Loucy (cell line): ENCODE measurements around the gene CHN2.
A peak's percentile ranks its signal among the peaks of the same experiment; 100 is the strongest.

Source experiments
- H2AFZ ChIP-seq: fragments of 200-600 bp; sonication (generic); 2 replicates; pipeline ENCODE4 v1.6.0; 2016; ENCODE audit warnings: antibody characterized with exemption, mild to moderate bottlenecking, low read length, moderate library complexity
- H3F3A ChIP-seq: fragments of 200-600 bp; 2 replicates; pipeline ENCODE4 v1.6.0; 2016; ENCODE audit warnings: antibody characterized with exemption, low read depth, mild to moderate bottlenecking
- H3K27me3 ChIP-seq: fragments of 200-600 bp; sonication (generic); 2 replicates; pipeline ENCODE4 v1.6.1; 2014; ENCODE audit warnings: low read length, mild to moderate bottlenecking; ENCODE audit not compliant: insufficient read depth, poor library complexity, severe bottlenecking
- H3K36me3 ChIP-seq: fragments of 200-600 bp; sonication (generic); 2 replicates; pipeline ENCODE4 v1.6.1; 2016; ENCODE audit warnings: low read length; ENCODE audit not compliant: insufficient read depth
- H3K4me1 ChIP-seq: fragments of 200-600 bp; sonication (generic); 2 replicates; pipeline ENCODE4 v1.5.1; 2014; ENCODE audit warnings: low read length, mild to moderate bottlenecking; ENCODE audit not compliant: insufficient read depth, poor library complexity, severe bottlenecking
- H3K4me2 ChIP-seq: fragments of 200-600 bp; sonication (generic); 2 replicates; pipeline ENCODE4 v1.6.0; 2014; ENCODE audit warnings: antibody characterized with exemption, low read length, low read depth, mild to moderate bottlenecking; ENCODE audit not compliant: poor library complexity, severe bottlenecking
- H3K4me3 ChIP-seq: fragments of 200-600 bp; sonication (generic); 2 replicates; pipeline ENCODE4 v1.5.1; 2014; ENCODE audit warnings: low read length, mild to moderate bottlenecking, mixed read lengths; ENCODE audit not compliant: poor library complexity, severe bottlenecking
- H3K79me2 ChIP-seq: fragments of 200-600 bp; sonication (generic); 2 replicates; pipeline ENCODE4 v1.6.1; 2014; ENCODE audit warnings: low read length; ENCODE audit not compliant: insufficient read depth
- H3K9ac ChIP-seq: fragments of 200-600 bp; sonication (generic); 2 replicates; pipeline ENCODE4 v1.6.0; 2014; ENCODE audit warnings: mild to moderate bottlenecking, low read depth, low read length, moderate library complexity; ENCODE audit not compliant: poor library complexity, severe bottlenecking
- H3K9me2 ChIP-seq: fragments of 200-600 bp; sonication (generic); replicated peaks from 2 replicates; pipeline ENCODE4 v1.6.1; 2016; ENCODE audit warnings: low read depth, low read length, mixed read lengths
- H3K9me3 ChIP-seq: fragments of 200-600 bp; sonication (generic); 2 replicates; pipeline ENCODE4 v1.6.1; 2014; ENCODE audit warnings: mild to moderate bottlenecking, antibody characterized with exemption, low read length, low read depth; ENCODE audit not compliant: insufficient read depth
- H4K20me1 ChIP-seq: fragments of 200-600 bp; sonication (generic); 2 replicates; pipeline ENCODE4 v1.6.0; 2014; ENCODE audit warnings: antibody characterized with exemption, low read length, mild to moderate bottlenecking; ENCODE audit not compliant: insufficient read depth, poor library complexity, severe bottlenecking
- CTCF ChIP-seq: fragments of 200-600 bp; sonication (generic); conservative IDR thresholded peaks from 2 replicates; pipeline ENCODE4 v1.5.1; 2014; ENCODE audit warnings: mild to moderate bottlenecking, antibody characterized with exemption, low read length
- EZH2phosphoT487 ChIP-seq: fragments of 200-600 bp; IDR thresholded peaks from 2 replicates; pipeline ENCODE4 v1.6.1; 2018; ENCODE audit warnings: antibody characterized with exemption, mild to moderate bottlenecking, moderate library complexity, borderline replicate concordance

Gene CHN2

GRCh38 chr7:29179115-29179514 lies 15.5 kb upstream of the CHN2 start:
- H3K9me2 ChIP-seq, result no peaks in the 10 kb centered on the region
- no peak overlapping the region for H3K4me3 ChIP-seq
- H3K9ac ChIP-seq, result no peak overlapping the region
- no peaks in the 10 kb centered on the region for H4K20me1 ChIP-seq
- no peak overlapping the region for H3K4me2 ChIP-seq
- H3K79me2 ChIP-seq, result no peaks in the 10 kb centered on the region
- H2AFZ ChIP-seq, result no peak overlapping the region
- no peak for TF ChIP-seq EZH2phosphoT487
- no peak for TF ChIP-seq CTCF
- H3K4me1 ChIP-seq, result peaks cover 12% of the 10 kb centered on the region
- no peaks in the 10 kb centered on the region for H3K36me3 ChIP-seq
- no peaks in the 10 kb centered on the region for H3F3A ChIP-seq
- H3K9me3 ChIP-seq, result no peaks in the 10 kb centered on the region
- no peaks in the 10 kb centered on the region for H3K27me3 ChIP-seq

GRCh38 chr7:29184599-29184998 lies 10.0 kb upstream of the CHN2 start:
- Histone ChIP-seq H3K4me3 (no peak overlapping the region), H3K27me3 (no peaks in the 10 kb centered on the region), H3K36me3 (no peaks in the 10 kb centered on the region), H4K20me1 (no peaks in the 10 kb centered on the region), H3K4me1 (no peaks in the 10 kb centered on the region), H2AFZ (no peak overlapping the region), H3K79me2 (no peaks in the 10 kb centered on the region), H3K9me2 (no peaks in the 10 kb centered on the region), H3K9me3 (no peaks in the 10 kb centered on the region), H3F3A (no peaks in the 10 kb centered on the region), H3K9ac (no peak overlapping the region), H3K4me2 (no peak overlapping the region)
- TF ChIP-seq EZH2phosphoT487, result no peak

GRCh38 chr7:29185613-29186012 lies 9.0 kb upstream of the CHN2 start:
- no peaks in the 10 kb centered on the region for H3K9me3 ChIP-seq
- H3F3A ChIP-seq, result no peaks in the 10 kb centered on the region
- H3K9me2 ChIP-seq, result no peaks in the 10 kb centered on the region
- H3K27me3 ChIP-seq, result no peaks in the 10 kb centered on the region
- H3K4me1 ChIP-seq, result peaks cover 8% of the 10 kb centered on the region
- H3K36me3 ChIP-seq, result no peaks in the 10 kb centered on the region
- H2AFZ ChIP-seq, result no peak overlapping the region
- TF ChIP-seq EZH2phosphoT487, result no peak
- no peak for TF ChIP-seq CTCF
- no peak overlapping the region for H3K4me2 ChIP-seq
- H3K9ac ChIP-seq, result no peak overlapping the region
- no peak overlapping the region for H3K4me3 ChIP-seq
- no peaks in the 10 kb centered on the region for H4K20me1 ChIP-seq
- no peaks in the 10 kb centered on the region for H3K79me2 ChIP-seq

GRCh38 chr7:29189743-29190201 lies 4.8 kb upstream of the CHN2 start:
- TF ChIP-seq EZH2phosphoT487, result no peak
- TF ChIP-seq CTCF, result peak; percentile 93
- no peak overlapping the region for H3K4me2 ChIP-seq
- H2AFZ ChIP-seq, result peak overlapping the region; percentile 76

More at GRCh38 chr7:29189743-29190201, 4.8 kb upstream of the CHN2 start:
- no peaks in the 10 kb centered on the region for H3K9me2 ChIP-seq
- H3K9me3 ChIP-seq, result no peaks in the 10 kb centered on the region
- no peaks in the 10 kb centered on the region for H3K27me3 ChIP-seq
- no peak overlapping the region for H3K4me3 ChIP-seq
- H3K79me2 ChIP-seq, result no peaks in the 10 kb centered on the region
- peaks cover 17% of the 10 kb centered on the region for H3K4me1 ChIP-seq
- no peaks in the 10 kb centered on the region for H3K36me3 ChIP-seq
- no peaks in the 10 kb centered on the region for H4K20me1 ChIP-seq
- H3F3A ChIP-seq, result peaks cover 9% of the 10 kb centered on the region
- no peak overlapping the region for H3K9ac ChIP-seq
